ENCODE results near the gene PPP1R8.

- TF ChIP-seq CTCF (conservative IDR thresholded peaks at IDR 0.05; ENCODE audit: low read length) (no peak), EZH2phosphoT487 (IDR thresholded peaks at IDR 0.05; ENCODE audit: borderline replicate concordance, low read depth, low read length) (no peak)
Observed at GRCh38 chr1:27858949-27859576, 28.5 kb downstream of the PPP1R8 start.
